Fibroblast of mammary gland (primary cell): ENCODE data around the gene ELOA.

Source experiments
- DNase-seq: peaks from one replicate; pipeline ENCODE4 v3.0.0-alpha.2; 2010; ENCODE audit warnings: low read depth
- H3K4me3 ChIP-seq: 2 replicates; pipeline ENCODE4 v1.5.1; 2011; ENCODE audit warnings: low read depth, mild to moderate bottlenecking, low read length, moderate library complexity; ENCODE audit not compliant: control insufficient read depth
- TF ChIP-seq, protein P1 (sequence below): conservative IDR thresholded peaks from 2 replicates; pipeline ENCODE4 v1.5.1; 2011; ENCODE audit warnings: low read depth, low read length, inconsistent platforms; ENCODE audit not compliant: control insufficient read depth, insufficient read depth

ELOA gene

DNA sequence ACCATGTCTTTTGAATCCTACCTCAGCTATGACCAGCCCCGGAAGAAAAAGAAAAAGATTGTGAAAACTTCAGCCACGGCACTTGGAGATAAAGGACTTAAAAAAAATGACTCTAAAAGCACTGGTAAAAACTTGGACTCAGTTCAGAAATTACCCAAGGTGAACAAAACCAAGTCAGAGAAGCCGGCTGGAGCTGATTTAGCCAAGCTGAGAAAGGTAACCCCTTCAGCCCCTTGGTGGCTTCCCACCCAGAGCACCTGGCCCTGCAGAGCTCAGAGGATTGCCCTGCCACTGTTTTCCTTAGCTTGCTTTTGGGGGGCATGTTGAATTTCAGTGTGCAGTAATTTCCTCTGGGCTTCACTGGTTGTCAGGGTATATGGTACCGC lies 8.5 kb downstream of the ELOA start:
- TF ChIP-seq, protein P1, sequence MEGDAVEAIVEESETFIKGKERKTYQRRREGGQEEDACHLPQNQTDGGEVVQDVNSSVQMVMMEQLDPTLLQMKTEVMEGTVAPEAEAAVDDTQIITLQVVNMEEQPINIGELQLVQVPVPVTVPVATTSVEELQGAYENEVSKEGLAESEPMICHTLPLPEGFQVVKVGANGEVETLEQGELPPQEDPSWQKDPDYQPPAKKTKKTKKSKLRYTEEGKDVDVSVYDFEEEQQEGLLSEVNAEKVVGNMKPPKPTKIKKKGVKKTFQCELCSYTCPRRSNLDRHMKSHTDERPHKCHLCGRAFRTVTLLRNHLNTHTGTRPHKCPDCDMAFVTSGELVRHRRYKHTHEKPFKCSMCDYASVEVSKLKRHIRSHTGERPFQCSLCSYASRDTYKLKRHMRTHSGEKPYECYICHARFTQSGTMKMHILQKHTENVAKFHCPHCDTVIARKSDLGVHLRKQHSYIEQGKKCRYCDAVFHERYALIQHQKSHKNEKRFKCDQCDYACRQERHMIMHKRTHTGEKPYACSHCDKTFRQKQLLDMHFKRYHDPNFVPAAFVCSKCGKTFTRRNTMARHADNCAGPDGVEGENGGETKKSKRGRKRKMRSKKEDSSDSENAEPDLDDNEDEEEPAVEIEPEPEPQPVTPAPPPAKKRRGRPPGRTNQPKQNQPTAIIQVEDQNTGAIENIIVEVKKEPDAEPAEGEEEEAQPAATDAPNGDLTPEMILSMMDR, result no peak
- DNase-seq, result no peak
- H3K4me3 ChIP-seq, result no peak overlapping the region

DNA sequence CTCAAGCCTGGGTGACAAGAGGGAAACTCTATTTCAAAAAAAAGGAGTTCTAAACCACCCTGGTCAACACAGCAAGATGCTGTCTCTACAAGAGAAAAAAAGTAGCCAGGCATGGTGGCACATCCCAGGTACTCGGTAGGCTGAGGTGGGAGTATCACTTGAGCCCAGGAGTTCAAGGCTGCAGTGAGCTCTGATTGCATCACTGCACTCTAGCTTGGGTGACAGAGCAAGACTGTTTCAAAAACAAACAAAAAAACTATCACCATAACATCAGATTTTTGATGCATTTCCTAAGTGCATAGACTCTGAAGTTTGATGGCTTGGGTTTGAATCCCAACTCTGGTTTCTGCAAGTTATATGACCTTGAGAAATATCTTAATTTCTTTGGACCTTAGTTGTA lies 9.6 kb downstream of the ELOA start:
- no peak for DNase-seq
- H3K4me3 ChIP-seq, result no peak overlapping the region
- TF ChIP-seq, protein P1, result no peak

- DNase-seq, result peak; percentile 74
- no peak overlapping the region for H3K4me3 ChIP-seq
- TF ChIP-seq, protein P1, result no peak
Measured at GRCh38 chr1:23756676-23757075, 13.4 kb downstream of the ELOA start.

- TF ChIP-seq, protein P1, result no peak
- H3K4me3 ChIP-seq, result no peak overlapping the region
- DNase-seq, result no peak
Measured at GRCh38 chr1:23757812-23758211, 14.5 kb downstream of the ELOA start.

- DNase-seq, result no peak
- no peak overlapping the region for H3K4me3 ChIP-seq
- TF ChIP-seq, protein P1, result no peak
Measured at GRCh38 chr1:23759277-23759676, 16.0 kb downstream of the ELOA start.

DNA sequence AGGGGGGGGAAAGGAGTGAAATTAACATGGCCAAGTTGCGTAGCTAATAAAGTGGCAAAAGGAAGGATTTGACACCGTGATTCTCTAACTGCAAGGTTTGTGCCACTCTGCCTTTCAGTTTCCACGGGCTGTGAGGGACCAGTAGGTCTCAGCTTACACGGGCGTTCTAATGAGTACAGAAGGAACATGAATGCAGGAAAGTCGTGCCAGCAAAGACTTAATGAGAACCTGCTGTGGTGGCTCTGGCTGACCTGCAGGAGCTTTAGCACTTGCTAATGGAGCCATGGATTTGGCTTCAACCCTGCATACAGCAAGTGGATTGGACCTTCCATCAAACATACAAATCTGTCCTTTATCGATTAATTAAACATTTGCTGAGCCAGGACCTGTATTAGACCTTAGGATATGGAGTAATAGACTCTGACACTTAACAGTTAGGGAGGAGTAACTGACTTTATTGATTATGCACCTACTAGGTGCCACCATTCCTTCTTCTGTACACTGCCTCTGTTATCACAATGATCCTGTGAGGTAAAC lies 19.8 kb downstream of the ELOA start:
- TF ChIP-seq, protein P1, result no peak
- no peak overlapping the region for H3K4me3 ChIP-seq
- peak; percentile 52 for DNase-seq

DNA sequence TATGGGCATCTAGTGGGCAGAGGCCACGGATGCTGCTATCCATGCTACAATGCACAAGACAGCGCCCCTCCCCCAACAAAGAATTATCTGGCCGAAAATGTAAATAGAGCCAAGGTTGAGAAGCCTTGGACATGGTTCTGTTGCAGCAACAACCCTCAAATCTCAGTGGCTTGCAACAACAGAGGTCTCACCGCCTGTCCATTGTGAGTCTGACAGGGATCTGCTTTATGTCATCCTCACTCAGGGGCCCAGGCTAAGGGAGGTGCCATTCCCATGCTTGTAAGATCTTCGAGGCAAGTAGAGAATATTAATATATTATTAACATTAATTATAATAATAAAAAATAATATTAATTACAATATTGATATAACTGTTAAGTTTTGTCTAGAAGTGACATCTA lies 25.5 kb downstream of the ELOA start:
- no peak overlapping the region for H3K4me3 ChIP-seq
- TF ChIP-seq, protein P1, result no peak
- DNase-seq, result no peak
